ENCODE results near the gene COL25A1.

COL25A1 gene

DNA sequence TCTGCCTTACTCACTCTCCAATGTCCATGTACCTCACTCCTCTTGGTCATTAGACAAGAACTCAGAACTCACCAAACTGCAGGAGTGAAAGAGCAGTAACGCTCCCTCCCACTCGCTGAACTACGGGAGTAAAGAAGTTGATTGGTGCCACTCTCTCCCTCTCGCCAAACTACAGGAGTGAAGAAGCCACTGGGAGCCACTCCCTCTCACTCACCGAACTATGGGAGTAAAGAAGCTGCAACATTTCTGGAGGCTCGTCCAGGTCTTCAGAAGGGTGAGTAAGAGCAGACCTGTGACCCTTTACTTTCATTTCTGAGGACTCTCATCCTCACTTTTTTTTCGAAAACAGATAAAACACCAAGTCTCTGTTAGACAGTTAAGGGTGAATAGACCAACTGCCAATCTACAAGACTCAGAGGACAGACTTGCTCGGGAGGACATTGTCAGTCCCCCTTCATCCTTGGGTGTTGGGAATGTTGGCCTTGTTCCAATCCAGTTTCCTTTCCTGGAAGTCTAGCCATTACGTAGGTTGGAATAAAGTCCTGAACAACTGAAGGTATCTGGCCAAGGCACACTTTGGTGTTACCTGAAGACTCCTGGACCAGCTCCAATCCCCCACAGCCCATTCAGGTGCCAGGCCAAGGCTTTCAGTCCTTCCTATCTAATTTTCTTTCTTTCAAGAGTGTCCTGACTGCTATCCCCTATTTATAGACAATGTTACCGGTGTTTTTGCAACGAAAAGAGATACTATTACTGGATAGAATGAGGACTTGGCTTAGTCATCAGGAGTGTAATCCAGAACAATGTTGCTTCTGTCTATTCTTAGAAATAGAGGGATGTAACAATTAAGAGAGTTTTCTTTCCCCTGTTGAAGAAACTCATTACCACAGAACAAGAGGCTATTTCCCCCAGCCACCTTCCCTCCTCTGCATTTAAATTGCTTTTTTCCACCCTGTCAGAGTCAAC lies 11.0 kb upstream of the COL25A1 start:
- no peaks in the 10 kb centered on the region for H4K20me1 ChIP-seq (ENCODE audit: insufficient read depth, low read length)
- no peaks in the 10 kb centered on the region for H3K4me1 ChIP-seq (ENCODE audit: low read length)
- H3K36me3 ChIP-seq (replicated peaks; ENCODE audit: low read depth, low read length) = no peaks in the 10 kb centered on the region
- no peaks in the 10 kb centered on the region for H3K27me3 ChIP-seq (ENCODE audit: low read depth, low read length)
- no peaks in the 10 kb centered on the region for H3K9me3 ChIP-seq (ENCODE audit: insufficient read depth, low read length)
- H3K4me3 ChIP-seq (ENCODE audit: low read length) = no peak overlapping the region
- H2AFZ ChIP-seq (ENCODE audit: low read depth, low read length) = no peak overlapping the region
- H3K4me2 ChIP-seq (ENCODE audit: low read length) = no peak overlapping the region
- no peaks in the 10 kb centered on the region for H3K79me2 ChIP-seq (ENCODE audit: low read length)
- no peak for TF ChIP-seq EZH2phosphoT487 (IDR thresholded peaks at IDR 0.05; ENCODE audit: low read depth)
- TF ChIP-seq, protein P1, sequence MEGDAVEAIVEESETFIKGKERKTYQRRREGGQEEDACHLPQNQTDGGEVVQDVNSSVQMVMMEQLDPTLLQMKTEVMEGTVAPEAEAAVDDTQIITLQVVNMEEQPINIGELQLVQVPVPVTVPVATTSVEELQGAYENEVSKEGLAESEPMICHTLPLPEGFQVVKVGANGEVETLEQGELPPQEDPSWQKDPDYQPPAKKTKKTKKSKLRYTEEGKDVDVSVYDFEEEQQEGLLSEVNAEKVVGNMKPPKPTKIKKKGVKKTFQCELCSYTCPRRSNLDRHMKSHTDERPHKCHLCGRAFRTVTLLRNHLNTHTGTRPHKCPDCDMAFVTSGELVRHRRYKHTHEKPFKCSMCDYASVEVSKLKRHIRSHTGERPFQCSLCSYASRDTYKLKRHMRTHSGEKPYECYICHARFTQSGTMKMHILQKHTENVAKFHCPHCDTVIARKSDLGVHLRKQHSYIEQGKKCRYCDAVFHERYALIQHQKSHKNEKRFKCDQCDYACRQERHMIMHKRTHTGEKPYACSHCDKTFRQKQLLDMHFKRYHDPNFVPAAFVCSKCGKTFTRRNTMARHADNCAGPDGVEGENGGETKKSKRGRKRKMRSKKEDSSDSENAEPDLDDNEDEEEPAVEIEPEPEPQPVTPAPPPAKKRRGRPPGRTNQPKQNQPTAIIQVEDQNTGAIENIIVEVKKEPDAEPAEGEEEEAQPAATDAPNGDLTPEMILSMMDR (IDR thresholded peaks at IDR 0.05; ENCODE audit: low read depth, low read length) = no peak
- H3K27ac ChIP-seq (ENCODE audit: low read length) = no peak overlapping the region
- H3K9ac ChIP-seq (ENCODE audit: low read length) = no peak overlapping the region

DNA sequence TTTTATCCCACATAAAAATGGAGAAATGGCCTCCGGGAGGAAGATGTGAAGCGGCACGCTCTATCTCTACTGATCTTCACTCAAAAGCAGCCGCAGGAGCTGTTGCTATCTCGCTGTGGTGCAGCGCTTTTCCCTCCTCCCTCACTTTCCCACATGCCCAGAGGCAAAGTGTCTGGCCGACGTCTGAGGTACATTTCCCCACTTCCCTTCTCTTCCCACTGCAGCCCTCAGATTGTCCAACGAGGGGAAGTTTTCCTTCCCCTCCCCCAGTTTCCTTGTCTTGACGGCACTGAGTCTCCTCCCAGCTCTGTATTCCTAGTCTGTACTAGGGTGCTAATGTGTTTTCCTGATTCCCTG lies 660 bp upstream of the COL25A1 start:
- H3K4me2 ChIP-seq (ENCODE audit: low read length) = no peak overlapping the region
- TF ChIP-seq, protein P1 (IDR thresholded peaks at IDR 0.05; ENCODE audit: low read depth, low read length) = no peak
- no peak for TF ChIP-seq EZH2phosphoT487 (IDR thresholded peaks at IDR 0.05; ENCODE audit: low read depth)
- no peaks in the 10 kb centered on the region for H3K4me1 ChIP-seq (ENCODE audit: low read length)
- no peaks in the 10 kb centered on the region for H3K27me3 ChIP-seq (ENCODE audit: low read depth, low read length)
- H3K9ac ChIP-seq (ENCODE audit: low read length) = no peak overlapping the region
- H3K79me2 ChIP-seq (ENCODE audit: low read length) = no peaks in the 10 kb centered on the region
- no peak overlapping the region for H3K27ac ChIP-seq (ENCODE audit: low read length)
- H3K36me3 ChIP-seq (replicated peaks; ENCODE audit: low read depth, low read length) = no peaks in the 10 kb centered on the region
- H2AFZ ChIP-seq (ENCODE audit: low read depth, low read length) = no peak overlapping the region
- H3K4me3 ChIP-seq (ENCODE audit: low read length) = no peak overlapping the region
- H4K20me1 ChIP-seq (ENCODE audit: insufficient read depth, low read length) = no peaks in the 10 kb centered on the region
- no peaks in the 10 kb centered on the region for H3K9me3 ChIP-seq (ENCODE audit: insufficient read depth, low read length)

DNA sequence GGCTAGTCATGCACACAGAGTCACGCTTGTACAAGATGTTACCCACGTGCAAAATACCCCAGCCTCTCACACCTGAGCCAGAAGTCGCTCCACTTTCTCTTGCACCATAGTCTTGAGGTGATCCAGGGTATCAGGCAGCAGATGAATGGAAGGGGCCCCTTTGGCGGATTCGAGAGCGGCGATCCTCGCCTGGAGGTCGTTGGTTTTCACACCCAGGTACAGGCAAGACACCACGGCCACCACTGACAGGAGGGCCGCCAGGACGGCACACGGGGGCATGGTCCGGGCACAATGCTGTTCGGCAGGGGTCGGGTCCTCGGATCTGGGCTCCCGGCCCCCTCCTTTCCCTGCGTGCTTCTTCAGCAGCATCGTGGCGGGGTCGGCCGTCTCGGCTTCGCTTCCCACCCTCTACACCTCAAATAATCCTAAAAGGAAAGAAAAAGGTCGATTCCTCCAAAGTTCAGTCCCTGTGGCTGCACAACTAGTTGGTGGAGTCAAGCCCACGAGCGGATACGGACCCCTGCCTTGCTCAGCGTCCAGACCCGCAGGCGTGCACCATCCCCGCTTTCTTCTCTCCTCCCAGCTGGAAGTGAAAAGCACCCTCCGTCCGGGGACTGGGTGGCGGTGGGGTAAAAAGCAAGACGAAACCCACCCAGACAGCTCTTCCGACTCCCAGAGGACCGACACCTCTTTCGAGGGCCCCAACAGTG lies 652 bp downstream of the COL25A1 start:
- TF ChIP-seq, protein P1 (IDR thresholded peaks at IDR 0.05; ENCODE audit: low read depth, low read length) = no peak
- no peak for TF ChIP-seq EZH2phosphoT487 (IDR thresholded peaks at IDR 0.05; ENCODE audit: low read depth)
- Histone ChIP-seq H3K9me3 (ENCODE audit: insufficient read depth, low read length) (no peaks in the 10 kb centered on the region), H3K36me3 (replicated peaks; ENCODE audit: low read depth, low read length) (no peaks in the 10 kb centered on the region), H2AFZ (ENCODE audit: low read depth, low read length) (no peak overlapping the region), H3K27me3 (ENCODE audit: low read depth, low read length) (no peaks in the 10 kb centered on the region), H3K4me1 (ENCODE audit: low read length) (no peaks in the 10 kb centered on the region), H3K4me3 (ENCODE audit: low read length) (no peak overlapping the region), H3K79me2 (ENCODE audit: low read length) (no peaks in the 10 kb centered on the region), H4K20me1 (ENCODE audit: insufficient read depth, low read length) (no peaks in the 10 kb centered on the region), H3K4me2 (ENCODE audit: low read length) (no peak overlapping the region), H3K9ac (ENCODE audit: low read length) (no peak overlapping the region), H3K27ac (ENCODE audit: low read length) (no peak overlapping the region)
